Natural killer cell (primary cell): Measurements from ENCODE around the gene OGT. TPM values are rescaled to one million over a fixed set of nuclear protein-coding genes. Genes with fewer than 3 reads are reported as not detected.

Source experiments
- ATAC-seq, 3 donors: fragments of 150-1000 bp in 2 of 3; fragments of 200-7000 bp in 1 of 3; cut with Tn5 transposase; 1 replicate in 1 of 3; 2 replicates in 2 of 3; pipeline ENCODE4 v1.10.0; 2021; ENCODE audit warnings: mild to moderate bottlenecking in 2 of 3, moderate library complexity in 2 of 3
- DNase-seq, 2 donors: peaks; one replicate each; pipeline versions ENCODE4 v3.0.0 to v3.0.0-alpha.2; 2013 to 2021; ENCODE audit warnings: mixed read lengths in 1 of 2
- H3K27ac ChIP-seq: one replicate; pipeline ENCODE4 v1.5.1; 2013; ENCODE audit warnings: mild to moderate bottlenecking, low read length
- H3K27me3 ChIP-seq: one replicate; pipeline ENCODE4 v1.6.1; 2013; ENCODE audit warnings: low read length; ENCODE audit not compliant: control insufficient read depth, insufficient read depth
- H3K36me3 ChIP-seq: one replicate; pipeline ENCODE4 v1.6.1; 2013; ENCODE audit warnings: low read length; ENCODE audit not compliant: control insufficient read depth, insufficient read depth
- H3K4me1 ChIP-seq: one replicate; pipeline ENCODE4 v1.6.1; 2013; ENCODE audit warnings: low read length; ENCODE audit not compliant: control insufficient read depth, insufficient read depth
- H3K4me3 ChIP-seq: one replicate; pipeline ENCODE4 v1.5.1; 2013; ENCODE audit warnings: low read length
- H3K9me3 ChIP-seq: one replicate; pipeline ENCODE4 v1.6.1; 2013; ENCODE audit warnings: low read length; ENCODE audit not compliant: control insufficient read depth, insufficient read depth
- H3K27ac Mint-ChIP-seq, 2 donors: one replicate each; pipeline ENCODE4 v1.8.0; 2022; ENCODE audit warnings: mild to moderate bottlenecking in 2 of 2, mixed read lengths in 2 of 2, moderate library complexity in 1 of 2
- H3K27me3 Mint-ChIP-seq, 2 donors: one replicate each; pipeline ENCODE4 v1.8.0; 2022; ENCODE audit warnings: low read depth in 2 of 2, mixed read lengths in 2 of 2
- H3K36me3 Mint-ChIP-seq: one replicate; pipeline ENCODE4 v1.8.0; 2022; ENCODE audit warnings: mixed read lengths
- H3K4me1 Mint-ChIP-seq, 2 donors: one replicate each; pipeline ENCODE4 v1.8.0; 2022; ENCODE audit warnings: mixed read lengths in 2 of 2
- H3K4me3 Mint-ChIP-seq: one replicate; pipeline ENCODE4 v1.8.0; 2022; ENCODE audit warnings: mild to moderate bottlenecking, moderate library complexity, mixed read lengths
- H3K9me3 Mint-ChIP-seq, 2 donors: one replicate each; pipeline ENCODE4 v1.8.0; 2022; ENCODE audit warnings: mixed read lengths in 2 of 2
- WGBS: methylation state at CpG from one replicate; pipeline ENCODE4 v1.1.7; 2013; ENCODE audit warnings: missing lambda C conversion rate; ENCODE audit not compliant: insufficient coverage; 5-methylcytosine and 5-hydroxymethylcytosine counted together
- intact Hi-C: fragments of 100-400 bp; cut with micrococcal nuclease; formaldehyde crosslinking; loops from one replicate; pipeline ENCODE4 v1.14.2; 2022
- total RNA-seq, 4 donors: library from RNA; stranded (reverse); fragments of 120-200 nt in 1 of 4; gene quantifications; one replicate each; pipeline versions ENCODE4 v1.2.3 to v1.2.4, GENCODE V29; 2013 to 2022
- TF ChIP-seq, protein P1 (sequence below): fragments of 200-600 bp; IDR thresholded peaks from one replicate; pipeline ENCODE4 v1.8.0; 2022; ENCODE audit warnings: antibody characterized with exemption

OGT gene
- total RNA-seq, 3 donors from 2014 or later (not counting 1 experiment from before 2014, with no cell fraction given), result 489 to 721 (median 542) TPM

- Mint-ChIP-seq H3K36me3 (no peaks in the 10 kb centered on the region), H3K4me1 (peaks cover 79 to 81% of the 10 kb centered on the region in 2 donors), H3K9me3 (no peaks in the 10 kb centered on the region), H3K27ac (peak overlapping the region; percentile 91 to 93), H3K4me3 (peak overlapping the region; percentile 90), H3K27me3 (no peaks in the 10 kb centered on the region)
- Histone ChIP-seq H3K27ac (peak overlapping the region; percentile 86), H3K27me3 (no peaks in the 10 kb centered on the region), H3K4me3 (no peak overlapping the region), H3K4me1 (peaks cover 97% of the 10 kb centered on the region), H3K9me3 (no peaks in the 10 kb centered on the region), H3K36me3 (peaks cover 13% of the 10 kb centered on the region)
- ATAC-seq (peak; percentile 32 to 55 (median 33)), DNase-seq (peak; percentile 29 to 82)
- TF ChIP-seq, protein P1, sequence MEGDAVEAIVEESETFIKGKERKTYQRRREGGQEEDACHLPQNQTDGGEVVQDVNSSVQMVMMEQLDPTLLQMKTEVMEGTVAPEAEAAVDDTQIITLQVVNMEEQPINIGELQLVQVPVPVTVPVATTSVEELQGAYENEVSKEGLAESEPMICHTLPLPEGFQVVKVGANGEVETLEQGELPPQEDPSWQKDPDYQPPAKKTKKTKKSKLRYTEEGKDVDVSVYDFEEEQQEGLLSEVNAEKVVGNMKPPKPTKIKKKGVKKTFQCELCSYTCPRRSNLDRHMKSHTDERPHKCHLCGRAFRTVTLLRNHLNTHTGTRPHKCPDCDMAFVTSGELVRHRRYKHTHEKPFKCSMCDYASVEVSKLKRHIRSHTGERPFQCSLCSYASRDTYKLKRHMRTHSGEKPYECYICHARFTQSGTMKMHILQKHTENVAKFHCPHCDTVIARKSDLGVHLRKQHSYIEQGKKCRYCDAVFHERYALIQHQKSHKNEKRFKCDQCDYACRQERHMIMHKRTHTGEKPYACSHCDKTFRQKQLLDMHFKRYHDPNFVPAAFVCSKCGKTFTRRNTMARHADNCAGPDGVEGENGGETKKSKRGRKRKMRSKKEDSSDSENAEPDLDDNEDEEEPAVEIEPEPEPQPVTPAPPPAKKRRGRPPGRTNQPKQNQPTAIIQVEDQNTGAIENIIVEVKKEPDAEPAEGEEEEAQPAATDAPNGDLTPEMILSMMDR, result no peak
- 21% methylated on average over 3 of the region's 8 CpGs for WGBS
- intact Hi-C loops, result loop anchor here (2.0 kb wide), 1 partner anchor 86 kb away; the partner anchor contains the start of gene OGT
These were observed 86.3 kb downstream of the OGT start for GRCh38 chrX:71619193-71619592.

GRCh38 chrX:71619986-71620385, 87.1 kb downstream of the OGT start:
- no peaks in the 10 kb centered on the region for H3K36me3 Mint-ChIP-seq
- no peak overlapping the region for H3K4me3 Mint-ChIP-seq
- H3K27me3 ChIP-seq, result no peaks in the 10 kb centered on the region
- DNase-seq, result peak in 1 of 2 donors; percentile 6
- intact Hi-C loops, result loop anchor here (2.0 to 5.0 kb wide), 2 partner anchors 87 to 482 kb away; partner anchors contain the start of gene OGT
- peaks cover 13% of the 10 kb centered on the region for H3K36me3 ChIP-seq
- TF ChIP-seq, protein P1, result no peak
- peak overlapping the region; percentile 86 for H3K27ac ChIP-seq
- H3K27me3 Mint-ChIP-seq, result no peaks in the 10 kb centered on the region
- peak overlapping the region; percentile 91 to 93 for H3K27ac Mint-ChIP-seq
- no peak for ATAC-seq
- peaks cover 77 to 85% of the 10 kb centered on the region in 2 donors for H3K4me1 Mint-ChIP-seq
- no CpG with 5 or more reads among the region's 1 CpG for WGBS
- no peaks in the 10 kb centered on the region for H3K9me3 ChIP-seq
- no peaks in the 10 kb centered on the region for H3K9me3 Mint-ChIP-seq
- H3K4me1 ChIP-seq, result peaks cover 97% of the 10 kb centered on the region
- no peak overlapping the region for H3K4me3 ChIP-seq

DNA sequence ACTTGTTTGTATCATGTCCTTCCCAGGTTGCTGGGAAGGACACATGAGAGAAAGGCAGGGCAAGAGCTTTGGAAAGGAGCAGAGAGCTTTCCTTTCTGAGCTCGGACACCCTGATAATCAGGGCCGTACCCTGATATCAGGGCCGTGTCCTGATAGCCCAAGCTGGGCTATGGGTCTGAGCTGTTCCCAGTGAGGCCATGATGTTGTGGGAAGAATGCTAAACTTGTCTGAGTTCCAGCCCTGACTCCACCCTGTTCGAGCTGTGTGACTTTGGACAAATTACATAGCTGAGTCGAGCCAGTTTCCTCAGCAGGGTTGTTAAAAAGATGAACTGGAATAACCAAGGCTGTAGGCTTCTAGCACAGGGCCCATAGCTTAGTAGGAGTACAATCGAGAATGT, 88.7 kb downstream of the OGT start:
- Mint-ChIP-seq H3K27me3 (no peaks in the 10 kb centered on the region), H3K27ac (peak overlapping the region; percentile 91 to 93), H3K4me3 (no peak overlapping the region), H3K9me3 (no peaks in the 10 kb centered on the region), H3K4me1 (peaks cover 65 to 80% of the 10 kb centered on the region in 2 donors), H3K36me3 (no peaks in the 10 kb centered on the region)
- H3K36me3 ChIP-seq, result no peaks in the 10 kb centered on the region
- TF ChIP-seq, protein P1, result no peak
- intact Hi-C loops, result loop anchor here (2.0 to 5.0 kb wide), 3 partner anchors 15 to 481 kb away; no protein-coding TSS in a partner anchor
- H3K27me3 ChIP-seq, result no peaks in the 10 kb centered on the region
- DNase-seq (peak in 1 of 2 donors; percentile 26), ATAC-seq (no peak)
- WGBS, result 79% methylated on average over 6 of the region's 6 CpGs
- peak overlapping the region; percentile 95 for H3K27ac ChIP-seq
- H3K4me1 ChIP-seq, result peaks cover 85% of the 10 kb centered on the region
- no peaks in the 10 kb centered on the region for H3K9me3 ChIP-seq
- H3K4me3 ChIP-seq, result no peak overlapping the region
